HG03354 (cell line): ENCODE results near the gene PPAT.

Experiments
- ATAC-seq: cut with Tn5 transposase; IDR thresholded peaks from one replicate; pipeline ENCODE4 v1.9.1; 2021; ENCODE audit warnings: mild to moderate bottlenecking; ENCODE audit not compliant: unreplicated experiment, poor library complexity, severe bottlenecking

Gene PPAT

DNA sequence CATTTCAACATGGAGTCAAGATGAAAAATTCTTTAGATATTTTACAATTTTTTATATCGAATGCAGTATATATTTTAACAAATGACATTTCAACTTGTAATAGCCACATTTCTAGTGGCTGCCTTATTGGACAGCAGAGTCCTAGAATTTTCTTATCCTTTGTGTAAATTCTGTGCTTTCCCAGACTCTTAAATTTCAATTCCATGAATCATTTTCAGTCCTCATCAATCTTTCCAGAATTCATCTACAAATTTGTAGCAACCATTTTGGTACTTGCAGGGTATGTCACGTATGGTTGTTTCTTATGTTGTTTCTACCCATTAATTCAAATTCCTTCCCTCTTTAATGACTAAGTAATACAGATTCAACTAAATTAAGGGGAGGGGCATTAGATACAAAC is 3.4 kb upstream of the PPAT start:
- no peak for ATAC-seq

DNA sequence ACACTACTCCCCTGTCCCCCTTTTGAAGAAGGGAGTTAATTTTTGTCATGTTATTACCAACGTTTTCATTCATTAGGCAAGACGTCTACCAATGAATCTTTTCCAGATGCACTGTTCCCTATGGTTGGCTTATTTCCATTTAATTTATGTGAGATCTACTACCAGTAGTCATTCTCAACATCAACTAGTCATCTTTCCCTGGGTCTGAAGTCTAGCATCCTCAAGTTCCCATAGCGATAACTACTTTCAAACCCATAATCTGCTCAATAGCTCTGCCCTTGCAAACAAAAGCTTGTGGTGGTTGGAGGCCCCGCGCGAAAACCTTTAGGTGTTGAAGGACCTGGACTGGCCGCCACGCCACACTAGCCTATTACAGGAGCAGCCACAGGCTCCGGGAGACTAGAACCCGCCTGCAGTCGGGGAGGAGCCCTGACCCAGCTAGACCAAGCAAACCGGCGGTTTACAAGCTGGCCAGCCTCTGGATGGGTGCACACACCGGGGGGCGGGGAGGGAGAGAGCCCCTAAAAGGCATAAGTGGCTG is 746 bp downstream of the PPAT start:
- ATAC-seq = peak; percentile 21

DNA sequence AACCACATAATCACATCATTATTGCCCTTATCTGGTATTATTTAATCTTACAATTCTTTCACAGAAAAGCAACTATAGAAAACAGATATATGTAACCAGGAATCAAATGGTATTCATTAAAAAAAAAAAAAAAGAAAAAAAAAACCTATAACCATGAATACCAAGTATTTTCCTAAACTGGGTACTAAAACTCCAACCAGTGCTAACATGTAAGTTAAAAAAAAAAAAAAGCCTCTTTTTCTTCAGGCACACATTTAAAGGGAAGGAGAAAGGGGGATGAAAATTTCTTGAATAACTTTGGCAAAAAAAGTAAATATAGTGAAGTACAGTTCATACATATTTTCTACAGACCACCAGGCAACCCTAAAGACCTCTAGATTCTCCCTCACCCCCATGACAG is 2.1 kb downstream of the PPAT start:
- ATAC-seq = no peak

DNA sequence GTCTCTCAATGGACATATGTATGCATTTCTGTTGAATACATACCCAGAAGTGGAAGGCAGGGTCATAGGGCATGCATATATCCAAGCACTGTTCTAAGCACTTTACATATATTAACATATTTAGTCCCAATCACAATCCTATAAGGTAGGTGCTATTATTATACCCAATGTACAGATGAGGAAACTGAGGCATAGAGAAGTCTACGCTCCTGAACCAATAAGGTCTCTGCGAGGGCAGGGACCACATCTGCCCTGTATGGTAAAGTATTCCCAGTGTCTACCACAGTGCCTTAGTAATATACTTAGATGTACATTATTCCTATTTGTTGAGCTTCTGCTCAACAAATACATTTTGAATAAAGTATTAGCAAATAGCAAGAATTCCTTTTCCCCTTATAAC is 5.2 kb downstream of the PPAT start:
- ATAC-seq = no peak

DNA sequence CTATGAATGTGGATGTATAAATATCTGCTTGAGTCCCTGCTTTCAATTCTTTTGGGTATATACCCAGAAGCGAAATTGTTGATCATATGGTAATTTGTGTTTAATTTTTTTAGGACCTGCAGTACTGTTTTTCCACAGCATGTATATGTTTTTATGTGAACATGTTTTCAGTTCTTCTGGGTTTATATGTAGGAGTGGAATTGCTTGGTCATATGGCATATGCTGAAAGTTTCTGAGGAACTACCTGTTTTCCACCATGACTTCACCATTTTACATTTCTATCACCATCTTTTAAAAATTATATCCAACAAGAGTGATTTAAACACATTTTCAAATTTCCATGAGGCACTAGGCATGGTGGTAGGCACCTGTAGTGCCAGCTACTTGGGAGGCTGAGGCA is 8.2 kb downstream of the PPAT start:
- no peak for ATAC-seq

GRCh38 chr4:56426273-56426672 is 9.1 kb downstream of the PPAT start:
- ATAC-seq = peak; percentile 98

GRCh38 chr4:56425518-56425917 is 9.9 kb downstream of the PPAT start:
- ATAC-seq = peak; percentile 3

DNA sequence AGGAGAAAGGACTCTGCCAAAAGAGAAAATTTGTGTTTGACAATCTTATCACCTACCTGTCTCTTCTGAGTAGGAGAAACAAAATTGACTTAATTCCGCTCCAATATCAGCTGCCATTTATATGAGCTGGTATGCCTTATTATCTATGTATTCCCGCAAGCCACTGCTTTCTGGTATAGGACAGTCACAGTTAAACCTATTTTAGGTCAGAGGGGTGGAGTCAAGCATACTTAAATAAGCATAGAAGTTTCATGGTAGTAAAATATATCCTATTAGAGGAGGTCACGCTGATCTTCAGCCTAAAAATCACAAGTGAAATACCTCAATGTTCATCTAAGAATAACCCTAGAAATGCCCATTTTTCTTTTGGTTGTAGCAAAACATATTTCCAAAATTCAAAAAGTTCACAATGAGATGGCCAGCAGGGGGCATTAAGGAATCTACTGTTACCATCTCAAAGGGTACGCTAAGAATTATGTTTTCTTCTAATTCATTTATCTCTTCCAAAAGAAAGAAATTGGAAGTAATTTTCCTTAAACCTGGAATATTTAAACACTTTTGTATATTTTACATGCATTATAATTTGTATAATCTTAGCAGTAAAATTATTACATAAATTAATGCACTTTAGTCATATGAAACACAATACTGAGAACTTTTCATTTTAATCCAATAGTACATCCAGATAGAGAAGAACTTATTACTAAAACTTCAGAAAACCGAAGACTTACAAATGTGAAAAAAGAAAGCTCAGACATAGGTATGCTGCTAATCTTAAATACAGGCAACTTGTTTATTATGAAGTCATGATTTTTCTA is 10.5 kb downstream of the PPAT start:
- ATAC-seq = no peak

DNA sequence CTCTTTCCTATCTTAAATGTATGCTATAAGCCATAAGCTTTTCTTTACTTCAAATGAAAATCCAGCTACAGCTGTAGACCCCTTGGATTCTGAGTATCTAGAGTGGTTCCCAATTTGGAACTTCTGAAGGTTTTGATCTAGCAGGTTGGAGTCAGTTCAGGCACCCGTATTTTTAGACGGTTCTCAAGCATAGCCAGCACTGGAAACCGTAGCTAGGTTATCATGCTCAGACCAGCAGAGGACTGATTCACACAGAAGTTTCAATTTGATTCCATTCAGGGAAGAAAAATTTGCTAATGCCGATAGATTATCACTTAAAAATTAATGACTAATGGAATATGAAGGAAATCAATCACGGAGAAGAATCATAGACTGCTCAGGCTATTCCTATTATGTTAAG is 11.2 kb downstream of the PPAT start:
- ATAC-seq = no peak

- ATAC-seq = no peak
Measured at GRCh38 chr4:56417396-56417795, 18.0 kb downstream of the PPAT start.

GRCh38 chr4:56416349-56416748 is 19.1 kb downstream of the PPAT start:
- no peak for ATAC-seq

GRCh38 chr4:56414135-56414670 is 21.2 kb downstream of the PPAT start:
- no peak for ATAC-seq

DNA sequence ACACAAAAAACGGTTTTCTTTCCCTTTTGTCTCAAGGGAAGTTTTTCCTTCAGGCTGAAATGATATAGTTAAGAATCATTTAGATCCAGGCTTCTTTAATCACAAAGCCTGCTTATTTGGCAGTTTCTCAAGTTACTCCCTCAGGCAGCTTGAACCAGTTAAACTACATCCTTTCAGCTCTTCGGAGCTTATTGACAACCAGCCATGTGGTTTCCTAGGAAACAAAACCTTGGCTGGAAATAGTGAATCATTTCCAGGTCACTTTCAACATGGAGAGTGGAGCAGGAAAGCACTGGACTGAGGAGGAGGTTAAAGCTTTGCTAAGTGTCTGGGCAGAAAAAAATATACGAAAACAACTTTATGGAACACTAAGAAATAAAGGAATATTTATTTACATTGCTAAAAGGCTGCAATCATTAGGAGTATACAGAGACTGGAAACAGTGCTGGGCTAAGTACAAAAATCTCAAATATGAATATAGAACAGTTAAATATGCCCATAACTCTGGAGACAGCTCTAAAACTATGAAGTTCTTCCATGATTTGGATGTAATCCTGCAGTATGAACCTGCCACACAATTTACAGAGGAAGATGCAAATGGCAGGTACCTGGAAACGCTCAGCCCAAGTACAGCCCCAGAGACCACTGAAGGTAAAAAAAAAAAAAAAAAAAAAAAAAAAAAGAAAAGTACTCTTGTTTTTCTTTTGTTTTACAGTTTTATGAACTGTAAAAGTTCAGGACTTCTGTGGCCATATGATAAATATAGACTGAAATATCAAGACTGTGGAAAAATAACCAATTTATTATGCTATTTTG is 25.0 kb downstream of the PPAT start:
- peak; percentile 76 for ATAC-seq

DNA sequence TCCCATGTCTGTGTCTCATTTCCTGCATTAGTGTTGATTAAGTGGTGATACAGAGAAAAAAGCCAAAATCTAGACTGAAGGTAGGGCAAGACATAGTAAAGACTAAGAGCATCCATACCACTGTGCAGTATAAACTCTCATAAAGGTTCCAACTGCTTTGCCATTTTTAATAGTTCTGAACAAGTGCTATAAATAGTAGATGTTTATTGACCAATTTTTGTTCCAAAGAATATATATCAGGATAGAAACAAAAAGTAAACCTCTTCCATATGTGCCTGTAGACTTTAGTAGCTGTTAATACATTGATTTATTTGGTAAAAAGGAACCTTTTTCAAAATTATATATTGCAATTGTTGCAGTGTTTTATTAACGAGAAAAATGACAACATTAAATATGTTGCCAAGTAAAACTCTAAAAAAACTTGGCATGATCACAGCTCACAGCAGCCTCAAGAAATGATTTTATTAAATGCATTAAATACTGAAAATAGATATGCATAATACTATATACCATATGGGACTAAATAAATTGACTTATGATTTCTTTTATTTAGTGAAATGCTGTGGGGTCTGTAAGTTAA is 25.8 kb downstream of the PPAT start:
- ATAC-seq = no peak

GRCh38 chr4:56408978-56409377 is 26.4 kb downstream of the PPAT start:
- ATAC-seq = no peak

- ATAC-seq = no peak
Measured at GRCh38 chr4:56406151-56406550, 29.3 kb downstream of the PPAT start.

DNA sequence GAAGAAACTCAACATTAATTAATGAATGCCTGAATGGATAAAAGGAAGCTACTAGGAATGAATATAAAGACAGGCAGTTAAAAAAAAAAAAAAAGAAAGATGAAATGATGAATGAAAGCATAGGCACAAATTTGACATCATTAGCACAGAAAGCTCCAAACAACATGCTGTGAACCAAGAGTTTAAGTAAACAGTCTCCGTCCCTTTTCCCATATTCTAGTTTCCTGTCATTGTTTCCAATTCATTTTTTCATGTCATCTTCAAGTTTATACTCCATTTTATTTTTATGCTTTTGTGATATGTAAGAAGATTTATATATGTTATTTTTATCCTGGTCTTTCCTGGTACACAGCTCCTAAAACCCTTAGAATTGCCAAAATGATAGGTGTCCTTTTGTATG is 30.4 kb downstream of the PPAT start:
- no peak for ATAC-seq

DNA sequence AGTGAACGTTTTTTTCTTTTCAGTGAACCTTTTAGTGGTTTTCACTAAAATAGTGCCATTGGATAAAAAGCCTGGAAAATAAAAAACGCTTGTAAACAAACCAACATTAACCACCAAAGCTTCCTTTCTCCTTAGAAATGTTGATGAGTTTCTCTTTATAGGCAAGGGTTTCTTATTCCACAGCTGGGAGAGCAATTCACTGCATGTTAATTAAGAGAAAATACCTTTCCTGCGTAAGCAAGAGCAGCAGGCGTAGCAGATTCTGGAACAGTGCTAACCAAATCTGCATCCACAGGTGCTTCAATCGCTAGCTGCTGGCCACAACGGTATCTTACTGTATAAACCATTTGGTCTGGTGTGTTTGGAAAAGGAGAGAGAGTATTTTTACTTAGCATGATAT is 34.9 kb downstream of the PPAT start:
- ATAC-seq = no peak

DNA sequence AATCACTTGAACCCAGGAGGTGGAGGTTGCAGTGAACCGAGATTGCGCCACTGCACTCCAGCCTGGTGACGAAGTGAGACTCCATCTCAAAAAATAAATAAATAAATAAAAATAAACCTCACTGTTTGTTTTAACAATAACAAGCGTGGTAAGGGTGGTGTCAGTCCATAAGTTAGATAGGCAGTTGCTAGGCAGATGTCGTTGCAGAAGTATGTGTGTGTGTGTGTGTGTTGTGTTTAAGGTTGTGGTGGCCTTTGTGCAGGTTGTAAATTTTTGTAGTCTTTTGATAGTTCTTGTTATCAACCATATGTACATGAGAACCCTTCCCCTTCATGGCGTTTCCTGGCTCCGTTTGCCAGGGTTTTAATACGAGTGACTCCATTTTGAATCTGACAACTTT is 44.1 kb downstream of the PPAT start:
- no peak for ATAC-seq

DNA sequence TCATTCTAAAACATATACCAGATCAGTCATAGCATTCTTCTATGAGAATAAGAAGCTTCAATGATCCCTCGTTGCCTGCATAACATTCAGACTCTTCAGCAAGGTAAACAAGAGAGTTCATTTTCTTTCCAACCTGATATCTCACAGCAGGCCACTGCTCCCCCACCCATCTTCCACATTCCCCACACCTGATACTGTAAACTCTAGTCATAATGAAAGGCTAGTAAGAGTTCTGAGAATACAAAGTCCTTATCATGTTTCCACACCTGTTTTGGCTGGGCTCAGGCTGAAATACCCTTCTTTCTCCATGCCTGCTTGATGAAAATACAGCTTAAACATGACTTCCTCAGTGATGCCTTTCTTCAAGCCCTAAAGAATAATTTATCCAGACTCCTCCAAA is 45.9 kb downstream of the PPAT start:
- no peak for ATAC-seq
